Measurements from ENCODE around the gene BRD3OS. TPM values are rescaled to one million over a fixed set of nuclear protein-coding genes. Genes with fewer than 3 reads are reported as not detected.

BRD3OS gene
- total and polyA plus RNA-seq, 2 donors (not counting 1 experiment from before 2014, with no cell fraction given), result 12.0 to 25.3 TPM

DNA sequence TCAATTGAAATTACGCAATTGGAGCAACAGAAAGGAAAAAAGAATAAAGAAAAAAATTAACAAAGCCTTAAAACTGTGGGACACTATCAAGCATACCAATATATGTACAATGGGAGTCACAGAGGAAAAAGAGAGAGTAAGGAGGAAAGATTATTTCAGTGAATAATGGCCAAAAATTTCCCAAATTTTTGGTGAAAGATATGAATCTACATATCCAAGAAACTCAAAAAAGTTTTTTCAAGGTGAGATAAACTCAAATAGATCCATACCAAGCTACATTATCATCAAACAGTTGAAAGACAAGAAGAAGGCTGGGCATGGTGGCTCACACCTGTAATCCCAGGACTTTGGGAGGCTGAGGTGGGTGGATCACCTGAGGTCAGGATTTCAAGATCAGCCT lies 51.4 kb downstream of the BRD3OS start:
- no peak overlapping the region for H3K4me2 ChIP-seq (replicated peaks; ENCODE audit: low read depth, low read length, poor library complexity, severe bottlenecking)
- no peak overlapping the region for H3K27ac ChIP-seq (ENCODE audit: low read length in 2 of 2)
- no peak overlapping the region for H2AFZ ChIP-seq (ENCODE audit: insufficient read depth, low read depth, low read length, poor library complexity, severe bottlenecking)
- Mint-ChIP-seq H3K4me1 (no peaks in the 10 kb centered on the region), H3K27me3 (peaks cover 24% of the 10 kb centered on the region), H3K9me3 (ENCODE audit: insufficient read depth) (peaks cover 5% of the 10 kb centered on the region), H3K4me3 (no peak overlapping the region), H3K27ac (no peak overlapping the region)
- ChIA-PET CTCF (no interaction called here), POLR2A (interaction anchor here (0.6 kb wide), 1 partner anchor 423 kb away, joined by 3 read pairs; no protein-coding TSS in a partner anchor)
- no peak for DNase-seq
- peaks cover 0 to 9% (median under 1%) of the 10 kb centered on the region in 4 experiments for H3K27me3 ChIP-seq (replicated peaks in 1 of 4; ENCODE audit: control extremely low read depth in 1 of 4, control insufficient read depth in 3 of 4, insufficient read depth in 4 of 4, low read length in 3 of 4)
- no CpG with 5 or more reads among the region's 1 CpG for WGBS (ENCODE audit: insufficient coverage)
- H3K4me1 ChIP-seq (ENCODE audit: control insufficient read depth in 2 of 2, insufficient read depth in 2 of 2, low read length in 2 of 2), result no peaks in the 10 kb centered on the region
- TF ChIP-seq, protein P1, sequence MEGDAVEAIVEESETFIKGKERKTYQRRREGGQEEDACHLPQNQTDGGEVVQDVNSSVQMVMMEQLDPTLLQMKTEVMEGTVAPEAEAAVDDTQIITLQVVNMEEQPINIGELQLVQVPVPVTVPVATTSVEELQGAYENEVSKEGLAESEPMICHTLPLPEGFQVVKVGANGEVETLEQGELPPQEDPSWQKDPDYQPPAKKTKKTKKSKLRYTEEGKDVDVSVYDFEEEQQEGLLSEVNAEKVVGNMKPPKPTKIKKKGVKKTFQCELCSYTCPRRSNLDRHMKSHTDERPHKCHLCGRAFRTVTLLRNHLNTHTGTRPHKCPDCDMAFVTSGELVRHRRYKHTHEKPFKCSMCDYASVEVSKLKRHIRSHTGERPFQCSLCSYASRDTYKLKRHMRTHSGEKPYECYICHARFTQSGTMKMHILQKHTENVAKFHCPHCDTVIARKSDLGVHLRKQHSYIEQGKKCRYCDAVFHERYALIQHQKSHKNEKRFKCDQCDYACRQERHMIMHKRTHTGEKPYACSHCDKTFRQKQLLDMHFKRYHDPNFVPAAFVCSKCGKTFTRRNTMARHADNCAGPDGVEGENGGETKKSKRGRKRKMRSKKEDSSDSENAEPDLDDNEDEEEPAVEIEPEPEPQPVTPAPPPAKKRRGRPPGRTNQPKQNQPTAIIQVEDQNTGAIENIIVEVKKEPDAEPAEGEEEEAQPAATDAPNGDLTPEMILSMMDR (IDR thresholded peaks at IDR 0.05), result no peak
- no peak for TF ChIP-seq EZH2 (IDR thresholded peaks at IDR 0.05; ENCODE audit: borderline replicate concordance, insufficient read depth, low read depth, low read length, poor library complexity, severe bottlenecking)
- no peak overlapping the region for H3K9ac ChIP-seq (ENCODE audit: low read length)
- H3K9me3 ChIP-seq (ENCODE audit: control extremely low read depth in 1 of 3, control insufficient read depth in 2 of 3, insufficient read depth in 1 of 3, low read length in 2 of 3), result peaks cover 0 to 21% (median 18%) of the 10 kb centered on the region in 3 donors
- H3K79me2 ChIP-seq (ENCODE audit: control insufficient read depth, insufficient read depth, low read length), result no peaks in the 10 kb centered on the region
- H3K4me3 ChIP-seq (ENCODE audit: control extremely low read depth in 1 of 5, extremely low read depth in 1 of 5, insufficient read depth in 1 of 5, low read depth in 2 of 5, low read length in 4 of 5), result no peak overlapping the region
- no peaks in the 10 kb centered on the region for H4K20me1 ChIP-seq (ENCODE audit: control insufficient read depth, insufficient read depth, low read length, poor library complexity, severe bottlenecking)
- ATAC-seq (ENCODE audit: low read depth), result no peak
- intact Hi-C loops (cut with micrococcal nuclease), result no loop called here
- H3K36me3 ChIP-seq (replicated peaks in 1 of 2; ENCODE audit: control extremely low read depth in 1 of 2, control insufficient read depth in 1 of 2, extremely low read depth in 1 of 2, insufficient read depth in 2 of 2, low read length in 1 of 2), result no peaks in the 10 kb centered on the region

Other genes starting within 250 kb of the BRD3OS start
- gene VAV2, start 33.2 kb upstream of the BRD3OS start, total RNA-seq, result 128 and 131 TPM in 2 replicates
- gene VAV2, start 33.2 kb upstream of the BRD3OS start, polyA plus RNA-seq, result 34.4 and 47.4 TPM in 2 replicates
- gene BRD3, start 42.5 kb downstream of the BRD3OS start, total RNA-seq, result 38.0 and 47.5 TPM in 2 replicates
- 8.9 and 16.2 TPM in 2 replicates for gene BRD3, start 42.5 kb downstream of the BRD3OS start, polyA plus RNA-seq
- gene WDR5, start 110.6 kb downstream of the BRD3OS start, total RNA-seq, result 21.1 and 23.8 TPM in 2 replicates
- 18.0 and 20.9 TPM in 2 replicates for gene WDR5, start 110.6 kb downstream of the BRD3OS start, polyA plus RNA-seq
- gene RNU6ATAC, start 139.1 kb downstream of the BRD3OS start, total RNA-seq, result 77.0 and 89.2 TPM in 2 replicates
- not detected in 2 replicates for gene RNU6ATAC, start 139.1 kb downstream of the BRD3OS start, polyA plus RNA-seq